Smooth muscle cell (in vitro differentiated cells): ENCODE results near the gene CHD9. TPM values are rescaled to one million over a fixed set of nuclear protein-coding genes. Genes with fewer than 3 reads are reported as not detected.
A peak's percentile ranks its signal among the peaks of the same experiment; 100 is the strongest.

ENCODE experiments used
- DNase-seq: peaks from one replicate; lab custom pipeline; 2025; ENCODE audit not compliant: unreplicated experiment; lab: John Stamatoyannopoulos, UW
- H2AFZ ChIP-seq: fragments of 200-600 bp; sonication (generic); 2 replicates; pipeline ENCODE4 v1.6.0; 2016; ENCODE audit warnings: antibody characterized with exemption, low read depth, mild to moderate bottlenecking
- H3F3A ChIP-seq: fragments of 200-600 bp; sonication (generic); 2 replicates; pipeline ENCODE4 v1.6.0; 2017; ENCODE audit warnings: antibody characterized with exemption, low read depth
- H3K27ac ChIP-seq: fragments of 200-600 bp; sonication (generic); 2 replicates; pipeline ENCODE4 v1.5.1; 2016; ENCODE audit warnings: low read depth, mild to moderate bottlenecking
- H3K27me3 ChIP-seq: fragments of 200-600 bp; sonication (generic); 2 replicates; pipeline ENCODE4 v1.6.1; 2016; ENCODE audit warnings: low read depth, mild to moderate bottlenecking
- H3K36me3 ChIP-seq: fragments of 200-600 bp; sonication (generic); 2 replicates; pipeline ENCODE4 v1.5.1; 2016; ENCODE audit warnings: low read depth
- H3K4me1 ChIP-seq: fragments of 200-600 bp; sonication (generic); 2 replicates; pipeline ENCODE4 v1.5.1; 2016; ENCODE audit warnings: low read depth
- H3K4me2 ChIP-seq: fragments of 200-600 bp; sonication (generic); 2 replicates; pipeline ENCODE4 v1.6.0; 2016; ENCODE audit warnings: mild to moderate bottlenecking
- H3K4me3 ChIP-seq: fragments of 200-600 bp; sonication (generic); 2 replicates; pipeline ENCODE4 v1.5.1; 2016; ENCODE audit warnings: mild to moderate bottlenecking
- H3K79me2 ChIP-seq: fragments of 200-600 bp; sonication (generic); 2 replicates; pipeline ENCODE4 v1.6.0; 2016; ENCODE audit warnings: low read depth, mild to moderate bottlenecking
- H3K9ac ChIP-seq: fragments of 200-600 bp; sonication (generic); 2 replicates; pipeline ENCODE4 v1.6.0; 2016; ENCODE audit warnings: low read depth
- H3K9me3 ChIP-seq: fragments of 200-600 bp; sonication (generic); replicated peaks from 2 replicates; pipeline ENCODE4 v1.5.1; 2016; ENCODE audit warnings: low read depth
- H4K20me1 ChIP-seq: fragments of 200-600 bp; sonication (generic); 2 replicates; pipeline ENCODE4 v1.6.0; 2016; ENCODE audit warnings: low read depth
- CTCF ChIP-seq: fragments of 200-600 bp; sonication (generic); IDR thresholded peaks from 2 replicates; pipeline ENCODE4 v1.5.1; 2017; ENCODE audit warnings: borderline replicate concordance, mild to moderate bottlenecking, antibody characterized with exemption; ENCODE audit not compliant: insufficient read depth, poor library complexity, severe bottlenecking
- WGBS: methylation state at CpG from one replicate; pipeline ENCODE4 v1.1.7; 2016; ENCODE audit warnings: low lambda C conversion rate; 5-methylcytosine and 5-hydroxymethylcytosine counted together
- polyA plus RNA-seq: library from polyadenylated mRNA; unstranded; fragments of >200 nt; fragmentation: Nextera tagmentation; extraction: Ambion mirVana; gene quantifications from 2 replicates; pipeline ENCODE4 v1.2.1, GENCODE V29; 2016
- total RNA-seq: library from RNA; depleted of rRNA; stranded (reverse); fragments of >200 nt; gene quantifications from 2 replicates; pipeline ENCODE4 v1.2.3, GENCODE V29; 2014

CHD9 gene
- total and polyA plus RNA-seq, 2 experiments from 2014 or later: 43.7 to 117 TPM

GRCh38 chr16:53042235-53042701, 12.5 kb upstream of the CHD9 start:
- no peak for TF ChIP-seq CTCF
- Histone ChIP-seq H3K4me3 (no peak overlapping the region), H3K4me2 (peak overlapping the region; percentile 54), H4K20me1 (no peaks in the 10 kb centered on the region), H3F3A (peaks cover 11% of the 10 kb centered on the region), H3K4me1 (peaks cover 31% of the 10 kb centered on the region), H3K36me3 (no peaks in the 10 kb centered on the region), H3K27ac (no peak overlapping the region), H3K9ac (no peak overlapping the region), H3K79me2 (no peaks in the 10 kb centered on the region), H3K27me3 (no peaks in the 10 kb centered on the region), H2AFZ (peak overlapping the region; percentile 83), H3K9me3 (no peaks in the 10 kb centered on the region)
- WGBS: 41% methylated on average over 2 of the region's 5 CpGs
- no peak for DNase-seq

- Histone ChIP-seq H3K27ac (no peak overlapping the region), H3K27me3 (no peaks in the 10 kb centered on the region), H3K4me1 (peaks cover 31% of the 10 kb centered on the region), H4K20me1 (no peaks in the 10 kb centered on the region), H3K79me2 (no peaks in the 10 kb centered on the region), H3K4me3 (peak overlapping the region; percentile 9), H3K9ac (no peak overlapping the region), H3K9me3 (no peaks in the 10 kb centered on the region), H3K4me2 (peak overlapping the region; percentile 34), H2AFZ (peak overlapping the region; percentile 79), H3F3A (peaks cover 11% of the 10 kb centered on the region), H3K36me3 (no peaks in the 10 kb centered on the region)
- DNase-seq: no peak
- WGBS: 43% methylated on average over 5 of the region's 5 CpGs
- no peak for TF ChIP-seq CTCF
Measured at GRCh38 chr16:53043428-53043831, 11.4 kb upstream of the CHD9 start.

- Histone ChIP-seq H3K9me3 (no peaks in the 10 kb centered on the region), H3K36me3 (no peaks in the 10 kb centered on the region), H3F3A (peaks cover 11% of the 10 kb centered on the region), H3K9ac (no peak overlapping the region), H3K4me3 (peak overlapping the region; percentile 9), H3K27me3 (no peaks in the 10 kb centered on the region), H3K27ac (no peak overlapping the region), H2AFZ (peak overlapping the region; percentile 79), H3K4me1 (peaks cover 31% of the 10 kb centered on the region), H4K20me1 (no peaks in the 10 kb centered on the region), H3K4me2 (peak overlapping the region; percentile 34), H3K79me2 (no peaks in the 10 kb centered on the region)
- no peak for TF ChIP-seq CTCF
- DNase-seq: no peak
- 20% methylated on average over 11 of the region's 11 CpGs for WGBS
Measured at GRCh38 chr16:53043986-53044601, 10.7 kb upstream of the CHD9 start.
